HL-60/S4 treated with retinoic acid at 250 ng/mL for 4 days and 3 days (cell line): Measurements from ENCODE around the gene PIK3C3.
"Not testable (repeated sequence)": the region's sequence is repeated elsewhere in the genome, so short reads cannot be mapped to it uniquely, and the experiment has no call there.

Experiments used
- in situ Hi-C: fragments of 300-500 bp; cut with MboI; formaldehyde crosslinking; loops from 2 replicates; pipeline ENCODE4 v1.7.0; 2022; ENCODE audit warnings: low sequenced_read_pairs

The PIK3C3 gene

GRCh38 chr18:41965634-41966255 lies 10.7 kb downstream of the PIK3C3 start:
- in situ Hi-C loops = no loop called here

GRCh38 chr18:41966943-41967342 lies 11.9 kb downstream of the PIK3C3 start:
- in situ Hi-C loops = no loop called here

DNA sequence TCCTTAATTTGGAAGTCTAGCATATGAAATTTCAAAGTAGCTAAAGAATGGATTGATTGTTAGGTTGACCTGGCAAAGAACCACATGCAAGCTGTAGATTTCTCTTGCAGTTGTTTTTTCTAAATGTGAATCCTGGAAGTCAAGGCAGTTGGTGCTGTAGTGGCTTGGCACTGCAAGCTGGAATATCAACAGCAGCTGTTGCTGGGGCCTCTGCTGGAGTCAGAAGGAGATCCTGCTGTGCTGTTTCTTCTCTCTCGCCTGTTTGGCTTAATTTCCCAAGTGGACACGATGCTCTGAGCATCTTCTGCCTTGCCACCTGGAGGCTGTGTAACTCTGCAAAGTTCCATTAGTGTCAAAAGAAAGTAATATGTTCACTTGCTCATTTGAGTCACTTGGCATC lies 12.6 kb downstream of the PIK3C3 start:
- in situ Hi-C loops = no loop called here

DNA sequence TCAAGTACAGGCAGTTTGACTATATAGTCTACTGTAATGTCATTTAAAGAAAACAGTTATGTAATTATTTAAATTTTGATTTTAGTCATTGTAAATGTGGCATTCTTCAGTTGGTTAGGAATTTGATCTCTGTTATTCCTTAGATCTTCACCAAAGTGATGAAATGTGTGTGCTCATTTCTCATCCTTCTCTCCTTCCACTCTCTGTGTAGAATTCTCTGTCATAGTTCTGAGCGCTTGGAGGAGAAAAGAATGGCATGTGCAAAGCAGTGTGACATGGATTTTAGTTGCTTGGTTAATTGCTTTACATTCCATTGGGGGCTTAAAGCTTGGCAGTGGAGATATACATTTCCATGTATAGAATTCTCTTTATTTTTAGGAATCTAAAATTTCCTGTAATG lies 14.8 kb downstream of the PIK3C3 start:
- in situ Hi-C loops = no loop called here

DNA sequence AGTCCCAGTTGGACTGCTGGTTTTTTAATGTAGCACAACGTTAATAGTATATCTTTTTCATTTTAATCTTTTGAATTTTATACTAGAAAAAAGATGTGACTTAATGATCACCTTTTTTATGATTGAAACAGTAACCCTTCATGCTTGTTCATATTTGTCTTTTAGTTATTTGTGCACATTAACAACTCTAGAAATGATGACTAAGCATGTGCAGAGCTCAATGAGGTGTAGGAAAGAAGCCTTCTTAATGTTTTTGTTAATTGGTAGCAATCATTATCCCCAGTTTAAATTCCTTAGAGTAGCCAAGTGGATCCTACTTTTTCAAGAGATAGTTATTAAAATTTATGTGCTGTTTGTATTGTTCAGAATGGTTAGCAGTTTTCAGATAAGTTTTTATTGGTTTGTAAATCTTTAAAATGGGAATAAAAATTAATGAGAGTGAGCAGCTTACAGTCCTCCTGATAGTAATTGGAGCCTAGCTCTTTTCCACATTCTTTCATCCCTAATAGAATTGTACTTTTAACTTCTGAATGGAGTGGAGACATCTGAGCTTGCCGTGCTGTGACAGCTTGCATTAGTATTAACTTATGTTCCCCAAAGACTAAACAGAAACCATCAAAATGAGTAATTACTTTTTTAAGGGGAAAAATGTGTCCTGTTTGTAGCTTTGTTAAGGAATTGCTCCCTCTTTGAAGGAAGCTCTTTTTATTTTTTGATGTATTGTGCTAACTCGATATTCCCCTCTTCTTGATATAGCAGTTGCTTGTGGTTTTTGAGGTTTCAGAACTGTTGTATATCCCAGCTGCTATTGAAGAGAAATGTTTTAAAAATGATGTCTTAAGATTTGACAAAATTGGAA lies 17.3 kb downstream of the PIK3C3 start:
- in situ Hi-C loops = no loop called here

DNA sequence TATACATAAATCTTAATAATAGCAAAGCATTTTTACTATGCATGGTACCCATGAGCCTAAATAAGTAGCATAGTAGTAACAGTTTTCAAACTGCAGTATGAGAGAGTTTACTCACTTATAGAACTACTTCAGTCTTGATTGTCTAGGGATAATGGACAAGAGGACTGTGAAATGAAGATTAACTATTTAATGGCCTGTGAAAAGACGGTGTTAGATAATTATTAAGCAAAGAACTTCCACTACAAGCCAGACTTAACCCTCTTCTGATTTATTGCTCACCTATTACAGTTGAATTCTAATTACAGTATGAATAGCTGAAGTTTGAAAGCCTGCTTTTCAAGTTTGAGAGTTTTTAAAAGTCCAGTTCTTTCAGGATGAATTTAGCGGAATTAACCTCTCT lies 18.9 kb downstream of the PIK3C3 start:
- in situ Hi-C loops = no loop called here

DNA sequence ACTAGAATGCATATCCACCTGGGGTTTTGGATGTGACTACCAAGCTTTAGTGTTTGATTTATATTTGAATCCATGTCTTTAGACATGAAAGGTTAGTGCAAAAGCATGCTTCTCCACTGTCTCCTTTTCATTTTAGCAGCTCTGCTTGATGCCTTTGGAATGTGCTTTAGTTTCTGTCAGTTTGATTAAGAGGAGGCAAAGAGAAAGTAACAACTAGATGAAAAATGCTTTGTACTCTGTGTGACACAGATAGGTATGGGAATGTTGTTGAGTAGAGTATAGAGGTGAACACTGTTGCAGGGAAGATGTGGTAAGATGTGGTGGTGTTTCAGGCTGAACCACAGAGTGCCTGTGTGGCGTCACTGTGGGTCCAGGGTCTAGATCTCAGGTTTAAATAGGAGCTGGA lies 19.8 kb downstream of the PIK3C3 start:
- in situ Hi-C loops = no loop called here

DNA sequence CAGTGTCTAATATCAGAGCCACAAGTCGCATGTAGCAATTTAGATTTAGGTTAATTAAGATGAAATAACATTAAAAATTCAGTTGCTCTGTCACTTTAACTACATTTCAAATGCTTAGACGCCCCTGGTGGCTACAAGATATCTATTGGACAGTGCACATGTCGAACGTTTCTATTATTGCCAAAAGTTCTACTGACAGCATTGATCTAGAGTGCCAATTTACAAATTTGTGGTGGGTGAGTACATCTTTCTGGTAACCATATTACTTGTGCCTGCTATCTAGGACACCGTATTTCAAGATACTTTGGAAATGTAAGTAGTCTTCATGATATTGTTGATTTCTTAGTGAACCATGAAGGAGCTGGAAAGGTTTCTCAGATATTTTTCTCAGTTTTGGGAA lies 20.2 kb downstream of the PIK3C3 start:
- in situ Hi-C loops = no loop called here

DNA sequence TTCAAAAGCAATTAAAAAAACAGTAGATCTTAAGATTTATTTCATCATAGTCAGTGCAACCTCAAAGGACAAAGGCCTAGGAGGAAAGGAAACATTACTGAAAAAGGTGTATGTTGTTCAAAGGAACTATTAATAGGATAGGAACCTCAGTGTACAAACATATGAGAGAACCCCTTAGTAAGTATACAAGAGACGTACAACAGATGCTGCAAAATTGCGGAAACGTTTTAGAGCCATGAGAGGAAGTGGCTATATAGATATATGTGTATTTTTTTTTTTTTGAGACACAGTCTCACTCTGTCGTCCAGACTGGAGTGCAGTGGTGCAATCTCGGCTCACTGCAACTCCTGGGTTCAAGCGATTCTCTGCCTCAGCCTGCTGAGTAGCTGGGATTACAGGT lies 22.2 kb downstream of the PIK3C3 start:
- in situ Hi-C loops = no loop called here

DNA sequence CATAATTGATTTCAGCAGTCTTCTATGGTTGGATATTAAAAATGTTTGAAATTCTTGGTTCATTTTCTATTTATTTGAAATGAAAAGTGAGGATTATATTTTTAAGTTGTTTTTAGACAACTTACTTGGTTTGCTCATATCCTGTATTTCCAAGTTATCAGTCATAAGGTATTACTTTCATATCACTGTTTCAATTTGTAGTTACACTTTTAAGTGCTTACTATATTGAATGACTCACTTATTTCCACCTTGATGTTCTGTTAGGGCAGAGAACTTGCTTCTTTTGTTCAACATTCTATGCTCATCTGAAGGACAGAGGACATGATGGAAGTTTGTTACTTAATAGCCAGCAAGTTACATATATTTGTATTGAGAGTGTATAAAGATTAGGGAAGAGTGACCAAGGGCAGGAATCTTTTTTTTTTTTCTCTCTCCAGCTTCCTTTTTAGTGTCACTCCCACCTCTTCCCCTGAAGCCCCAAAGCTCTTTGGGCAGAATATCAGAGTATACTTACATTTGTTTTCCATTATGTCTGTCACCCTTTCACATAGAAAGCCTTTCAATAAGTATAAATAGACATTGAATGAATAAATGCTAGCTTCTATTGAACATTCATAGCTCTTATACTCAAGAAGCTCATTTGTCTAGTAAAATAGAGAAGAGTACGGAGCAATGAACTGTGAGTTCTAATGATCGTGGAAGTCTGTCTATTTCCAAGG lies 28.1 kb downstream of the PIK3C3 start:
- in situ Hi-C loops = no loop called here

GRCh38 chr18:41985914-41986313 lies 30.9 kb downstream of the PIK3C3 start:
- in situ Hi-C loops = no loop called here

DNA sequence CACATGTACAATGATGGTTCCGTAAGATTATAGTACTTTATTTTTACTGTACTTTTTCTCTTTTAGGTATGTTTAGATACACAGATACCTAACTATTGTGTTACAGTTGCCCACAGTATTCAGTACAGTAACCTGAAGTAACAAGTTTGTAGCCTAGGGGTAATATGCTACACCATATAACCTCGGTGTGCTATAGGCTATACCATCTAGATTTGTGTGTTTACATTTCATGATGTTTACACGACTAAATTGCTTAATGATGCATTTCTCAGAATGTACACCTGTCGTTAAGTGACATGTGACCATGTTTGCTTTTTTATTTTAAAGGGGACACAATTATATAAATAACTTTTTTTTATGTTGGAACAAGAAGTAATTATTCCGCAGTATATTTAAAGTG lies 34.5 kb downstream of the PIK3C3 start:
- in situ Hi-C loops = no loop called here

- in situ Hi-C loops = no loop called here
These were observed 37.0 kb downstream of the PIK3C3 start for GRCh38 chr18:41992066-41992465.

DNA sequence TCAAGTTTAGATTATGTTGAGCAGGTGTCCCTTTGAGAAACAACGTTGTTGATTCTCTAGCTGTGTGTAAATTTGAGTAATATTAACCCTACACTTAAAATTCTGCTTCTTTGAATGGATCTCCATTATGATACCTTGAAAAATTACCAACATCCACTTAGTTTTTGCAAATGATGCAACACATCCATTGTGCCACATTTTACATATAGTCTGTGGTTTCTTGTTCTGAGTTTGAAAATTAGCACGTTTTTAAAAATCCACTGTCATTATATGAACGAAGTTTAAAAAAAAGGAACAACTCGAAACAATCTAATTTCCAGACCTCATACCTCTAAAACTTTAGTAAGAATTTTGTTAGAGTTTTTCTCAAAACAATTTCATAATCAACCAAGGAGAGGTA lies 37.7 kb downstream of the PIK3C3 start:
- in situ Hi-C loops = no loop called here

- in situ Hi-C loops = no loop called here
These were observed 38.1 kb downstream of the PIK3C3 start for GRCh38 chr18:41993151-41993550.

GRCh38 chr18:41996020-41996419 lies 41.0 kb downstream of the PIK3C3 start:
- in situ Hi-C loops = no loop called here

- in situ Hi-C loops = no loop called here
These were observed 44.7 kb downstream of the PIK3C3 start for GRCh38 chr18:41999751-42000150.

DNA sequence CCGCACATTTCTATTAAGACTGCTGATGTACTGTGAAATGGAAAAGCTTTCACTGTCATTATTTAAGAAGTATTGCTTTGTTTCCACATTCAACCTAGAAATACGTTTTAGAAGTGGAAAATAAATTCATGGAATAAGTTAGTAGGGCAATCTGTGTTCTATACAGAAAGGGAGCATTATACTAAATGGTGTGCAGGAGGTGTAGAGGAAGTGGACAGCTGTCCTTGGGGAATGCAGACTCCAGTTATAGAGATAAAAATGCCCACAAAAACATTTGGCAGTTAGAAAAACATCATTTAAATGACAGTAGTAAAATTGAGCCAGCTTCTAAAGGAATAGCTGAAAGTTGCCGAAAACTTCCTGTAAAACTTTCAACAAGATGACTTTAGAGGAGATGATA lies 46.8 kb downstream of the PIK3C3 start:
- in situ Hi-C loops = no loop called here

DNA sequence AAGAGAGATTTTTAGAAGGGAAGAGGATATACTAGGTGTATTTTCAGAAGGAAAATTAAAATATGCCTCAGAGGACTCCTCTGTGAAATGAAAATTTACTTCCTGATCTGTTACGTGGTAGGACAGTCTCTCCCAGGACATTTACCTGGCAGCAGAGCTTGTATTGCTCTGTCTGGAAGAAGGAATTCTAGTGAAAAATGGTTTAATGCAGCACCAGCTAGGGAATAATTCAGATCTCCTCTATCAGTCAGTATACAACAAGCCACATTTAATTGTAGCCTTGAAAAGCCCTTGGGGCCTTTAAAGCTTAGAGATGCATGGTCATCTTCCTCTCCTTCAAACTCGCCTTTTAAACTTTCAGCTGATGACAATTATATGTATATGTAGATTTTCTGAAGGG lies 49.6 kb downstream of the PIK3C3 start:
- in situ Hi-C loops = no loop called here

- in situ Hi-C loops = no loop called here
These were observed 50.7 kb downstream of the PIK3C3 start for GRCh38 chr18:42005782-42006181.

DNA sequence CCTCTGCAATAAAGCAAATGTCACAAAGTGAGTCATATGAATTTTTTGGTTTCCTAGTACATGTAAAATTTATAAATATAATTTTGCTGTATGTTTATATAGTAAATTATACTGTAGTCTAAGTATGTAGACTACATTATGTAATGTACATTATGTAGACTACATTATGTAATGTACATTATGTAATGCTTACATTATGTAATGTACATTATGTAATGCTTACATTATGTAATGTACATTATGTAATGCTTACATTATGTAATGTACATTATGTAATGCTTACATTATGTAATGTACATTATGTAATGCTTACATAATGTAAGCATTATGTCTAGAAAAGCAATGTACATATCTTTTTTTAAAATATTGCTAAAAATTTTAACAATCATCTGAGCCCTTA lies 54.4 kb downstream of the PIK3C3 start:
- in situ Hi-C loops = not testable (repeated sequence)

- in situ Hi-C loops = no loop called here
These were observed 56.0 kb downstream of the PIK3C3 start for GRCh38 chr18:42011053-42011452.
